ENCODE measurements around the gene GSE1.

DNA sequence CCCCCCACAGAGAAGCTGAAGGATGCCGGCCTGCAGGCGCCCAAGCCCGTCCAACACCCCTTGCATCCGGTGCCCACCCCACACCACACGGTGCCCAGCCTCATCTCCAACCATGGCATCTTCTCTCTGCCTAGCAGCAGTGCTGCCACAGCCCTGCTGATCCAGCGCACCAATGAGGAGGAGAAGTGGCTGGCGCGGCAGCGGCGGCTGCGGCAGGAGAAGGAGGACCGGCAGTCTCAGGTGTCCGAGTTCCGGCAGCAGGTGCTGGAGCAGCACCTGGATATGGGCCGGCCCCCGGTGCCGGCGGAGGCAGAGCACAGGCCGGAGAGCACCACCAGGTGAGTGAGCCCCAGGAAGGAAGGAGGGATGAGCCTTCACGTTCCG is 44.1 kb downstream of the GSE1 start:
- TF ChIP-seq, protein P1, sequence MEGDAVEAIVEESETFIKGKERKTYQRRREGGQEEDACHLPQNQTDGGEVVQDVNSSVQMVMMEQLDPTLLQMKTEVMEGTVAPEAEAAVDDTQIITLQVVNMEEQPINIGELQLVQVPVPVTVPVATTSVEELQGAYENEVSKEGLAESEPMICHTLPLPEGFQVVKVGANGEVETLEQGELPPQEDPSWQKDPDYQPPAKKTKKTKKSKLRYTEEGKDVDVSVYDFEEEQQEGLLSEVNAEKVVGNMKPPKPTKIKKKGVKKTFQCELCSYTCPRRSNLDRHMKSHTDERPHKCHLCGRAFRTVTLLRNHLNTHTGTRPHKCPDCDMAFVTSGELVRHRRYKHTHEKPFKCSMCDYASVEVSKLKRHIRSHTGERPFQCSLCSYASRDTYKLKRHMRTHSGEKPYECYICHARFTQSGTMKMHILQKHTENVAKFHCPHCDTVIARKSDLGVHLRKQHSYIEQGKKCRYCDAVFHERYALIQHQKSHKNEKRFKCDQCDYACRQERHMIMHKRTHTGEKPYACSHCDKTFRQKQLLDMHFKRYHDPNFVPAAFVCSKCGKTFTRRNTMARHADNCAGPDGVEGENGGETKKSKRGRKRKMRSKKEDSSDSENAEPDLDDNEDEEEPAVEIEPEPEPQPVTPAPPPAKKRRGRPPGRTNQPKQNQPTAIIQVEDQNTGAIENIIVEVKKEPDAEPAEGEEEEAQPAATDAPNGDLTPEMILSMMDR (IDR thresholded peaks at IDR 0.05; ENCODE audit: poor library complexity) = no peak
- TF ChIP-seq EZH2phosphoT487 (IDR thresholded peaks at IDR 0.05; ENCODE audit: low read depth, severe bottlenecking, unreplicated experiment) = no peak
